Measurements from ENCODE around the gene DDX25.

GRCh38 chr11:125886997-125887372, 17.3 kb upstream of the DDX25 start:
- TF ChIP-seq, protein P1, sequence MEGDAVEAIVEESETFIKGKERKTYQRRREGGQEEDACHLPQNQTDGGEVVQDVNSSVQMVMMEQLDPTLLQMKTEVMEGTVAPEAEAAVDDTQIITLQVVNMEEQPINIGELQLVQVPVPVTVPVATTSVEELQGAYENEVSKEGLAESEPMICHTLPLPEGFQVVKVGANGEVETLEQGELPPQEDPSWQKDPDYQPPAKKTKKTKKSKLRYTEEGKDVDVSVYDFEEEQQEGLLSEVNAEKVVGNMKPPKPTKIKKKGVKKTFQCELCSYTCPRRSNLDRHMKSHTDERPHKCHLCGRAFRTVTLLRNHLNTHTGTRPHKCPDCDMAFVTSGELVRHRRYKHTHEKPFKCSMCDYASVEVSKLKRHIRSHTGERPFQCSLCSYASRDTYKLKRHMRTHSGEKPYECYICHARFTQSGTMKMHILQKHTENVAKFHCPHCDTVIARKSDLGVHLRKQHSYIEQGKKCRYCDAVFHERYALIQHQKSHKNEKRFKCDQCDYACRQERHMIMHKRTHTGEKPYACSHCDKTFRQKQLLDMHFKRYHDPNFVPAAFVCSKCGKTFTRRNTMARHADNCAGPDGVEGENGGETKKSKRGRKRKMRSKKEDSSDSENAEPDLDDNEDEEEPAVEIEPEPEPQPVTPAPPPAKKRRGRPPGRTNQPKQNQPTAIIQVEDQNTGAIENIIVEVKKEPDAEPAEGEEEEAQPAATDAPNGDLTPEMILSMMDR (IDR thresholded peaks at IDR 0.05) = no peak
- no peak for TF ChIP-seq POLR2A (IDR thresholded peaks at IDR 0.05)

All from lower leg skin (tissue), 3 donors.